Measurements from ENCODE around the gene BSN.

Gene BSN

GRCh38 chr3:49704629-49705028 lies 150.4 kb downstream of the BSN start:
- Histone ChIP-seq H3K9me3 (ENCODE audit: control insufficient read depth, low read length) (no peaks in the 10 kb centered on the region), H3K18ac (ENCODE audit: low read depth in 1 of 2, low read length in 2 of 2) (no peak overlapping the region), H3K9ac (ENCODE audit: low read length) (no peak overlapping the region), H2AK5ac (ENCODE audit: low read length, severe bottlenecking) (no peak overlapping the region), H3K79me1 (replicated peaks; ENCODE audit: low read length, poor library complexity, severe bottlenecking) (peaks cover 2% of the 10 kb centered on the region), H2BK120ac (ENCODE audit: low read depth, low read length) (no peak overlapping the region), H3K4ac (ENCODE audit: low read depth in 1 of 2, low read length in 2 of 2) (no peak overlapping the region), H4K8ac (ENCODE audit: low read length) (no peak overlapping the region), H3K4me3 (ENCODE audit: insufficient read depth in 1 of 2, low read depth in 1 of 2, low read length in 2 of 2) (no peak overlapping the region), H2BK15ac (ENCODE audit: low read depth, poor library complexity, severe bottlenecking) (no peak overlapping the region), H3K27ac (ENCODE audit: low read length, poor library complexity, severe bottlenecking) (no peak overlapping the region), H3K27me3 (ENCODE audit: control insufficient read depth in 1 of 2, insufficient read depth in 1 of 2, low read length in 2 of 2) (no peaks in the 10 kb centered on the region), H3K36me3 (ENCODE audit: control insufficient read depth in 1 of 2, insufficient read depth in 2 of 2, low read depth in 1 of 2, low read length in 2 of 2) (peaks cover 54 to 73% of the 10 kb centered on the region in 2 experiments), H3K4me1 (ENCODE audit: control insufficient read depth, insufficient read depth, low read depth, low read length) (peaks cover 22% of the 10 kb centered on the region), H3K4me2 (ENCODE audit: low read length, poor library complexity, severe bottlenecking) (no peak overlapping the region), H2BK12ac (ENCODE audit: low read length in 2 of 2) (no peak overlapping the region), H3K23ac (ENCODE audit: low read length in 2 of 2) (no peak overlapping the region), H3K14ac (ENCODE audit: low read length in 2 of 2) (no peak overlapping the region), H4K91ac (ENCODE audit: low read length) (no peak overlapping the region), H2AFZ (ENCODE audit: low read depth, low read length) (no peak overlapping the region), H2BK5ac (ENCODE audit: low read depth, low read length, poor library complexity, severe bottlenecking) (no peak overlapping the region)
- DNase-seq, result no peak
- 95% methylated on average over 8 of the region's 8 CpGs for WGBS

- H4K91ac ChIP-seq (ENCODE audit: low read length), result peak overlapping the region; percentile 43
- H3K9me3 ChIP-seq (ENCODE audit: control insufficient read depth, low read length), result no peaks in the 10 kb centered on the region
- H3K79me1 ChIP-seq (replicated peaks; ENCODE audit: low read length, poor library complexity, severe bottlenecking), result peaks cover 2% of the 10 kb centered on the region
- H3K27ac ChIP-seq (ENCODE audit: low read length, poor library complexity, severe bottlenecking), result no peak overlapping the region
- H3K27me3 ChIP-seq (ENCODE audit: control insufficient read depth in 1 of 2, insufficient read depth in 1 of 2, low read length in 2 of 2), result no peaks in the 10 kb centered on the region
- peaks cover 22% of the 10 kb centered on the region for H3K4me1 ChIP-seq (ENCODE audit: control insufficient read depth, insufficient read depth, low read depth, low read length)
- no peak overlapping the region for H2BK120ac ChIP-seq (ENCODE audit: low read depth, low read length)
- H3K4ac ChIP-seq (ENCODE audit: low read depth in 1 of 2, low read length in 2 of 2), result no peak overlapping the region
- no peak overlapping the region for H2BK15ac ChIP-seq (ENCODE audit: low read depth, poor library complexity, severe bottlenecking)
- no peak overlapping the region for H3K4me3 ChIP-seq (ENCODE audit: insufficient read depth in 1 of 2, low read depth in 1 of 2, low read length in 2 of 2)
- 96% methylated on average over 15 of the region's 17 CpGs for WGBS
- no peak overlapping the region for H4K8ac ChIP-seq (ENCODE audit: low read length)
- no peak overlapping the region for H2BK5ac ChIP-seq (ENCODE audit: low read depth, low read length, poor library complexity, severe bottlenecking)
- no peak overlapping the region for H3K4me2 ChIP-seq (ENCODE audit: low read length, poor library complexity, severe bottlenecking)
- no peak overlapping the region for H3K23ac ChIP-seq (ENCODE audit: low read length in 2 of 2)
- H3K14ac ChIP-seq (ENCODE audit: low read length in 2 of 2), result no peak overlapping the region
- H3K36me3 ChIP-seq (ENCODE audit: control insufficient read depth in 1 of 2, insufficient read depth in 2 of 2, low read depth in 1 of 2, low read length in 2 of 2), result peaks cover 46 to 65% of the 10 kb centered on the region in 2 experiments
- no peak overlapping the region for H3K9ac ChIP-seq (ENCODE audit: low read length)
- no peak overlapping the region for H2BK12ac ChIP-seq (ENCODE audit: low read length in 2 of 2)
- no peak overlapping the region for H2AK5ac ChIP-seq (ENCODE audit: low read length, severe bottlenecking)
- H2AFZ ChIP-seq (ENCODE audit: low read depth, low read length), result no peak overlapping the region
- DNase-seq, result no peak
- no peak overlapping the region for H3K18ac ChIP-seq (ENCODE audit: low read depth in 1 of 2, low read length in 2 of 2)
These were observed 151.2 kb downstream of the BSN start for GRCh38 chr3:49705390-49705960.

GRCh38 chr3:49706456-49707112 lies 152.3 kb downstream of the BSN start:
- Histone ChIP-seq H3K27me3 (ENCODE audit: control insufficient read depth in 1 of 2, insufficient read depth in 1 of 2, low read length in 2 of 2) (no peaks in the 10 kb centered on the region), H3K4me3 (ENCODE audit: insufficient read depth in 1 of 2, low read depth in 1 of 2, low read length in 2 of 2) (no peak overlapping the region), H3K4me1 (ENCODE audit: control insufficient read depth, insufficient read depth, low read depth, low read length) (peaks cover 22% of the 10 kb centered on the region), H3K18ac (ENCODE audit: low read depth in 1 of 2, low read length in 2 of 2) (no peak overlapping the region), H3K4ac (ENCODE audit: low read depth in 1 of 2, low read length in 2 of 2) (no peak overlapping the region), H2BK15ac (ENCODE audit: low read depth, poor library complexity, severe bottlenecking) (no peak overlapping the region), H3K9me3 (ENCODE audit: control insufficient read depth, low read length) (no peaks in the 10 kb centered on the region), H3K27ac (ENCODE audit: low read length, poor library complexity, severe bottlenecking) (no peak overlapping the region), H2BK12ac (ENCODE audit: low read length in 2 of 2) (no peak overlapping the region), H3K9ac (ENCODE audit: low read length) (no peak overlapping the region), H3K14ac (ENCODE audit: low read length in 2 of 2) (no peak overlapping the region), H2BK120ac (ENCODE audit: low read depth, low read length) (no peak overlapping the region), H3K23ac (ENCODE audit: low read length in 2 of 2) (no peak overlapping the region), H3K79me1 (replicated peaks; ENCODE audit: low read length, poor library complexity, severe bottlenecking) (peaks cover 1% of the 10 kb centered on the region), H4K8ac (ENCODE audit: low read length) (no peak overlapping the region), H4K91ac (ENCODE audit: low read length) (no peak overlapping the region), H2BK5ac (ENCODE audit: low read depth, low read length, poor library complexity, severe bottlenecking) (no peak overlapping the region), H2AFZ (ENCODE audit: low read depth, low read length) (no peak overlapping the region), H3K36me3 (ENCODE audit: control insufficient read depth in 1 of 2, insufficient read depth in 2 of 2, low read depth in 1 of 2, low read length in 2 of 2) (peaks cover 45 to 60% of the 10 kb centered on the region in 2 experiments), H2AK5ac (ENCODE audit: low read length, severe bottlenecking) (no peak overlapping the region), H3K4me2 (ENCODE audit: low read length, poor library complexity, severe bottlenecking) (no peak overlapping the region)
- no peak for DNase-seq
- 94% methylated on average over 9 of the region's 9 CpGs for WGBS

GRCh38 chr3:49707113-49707480 lies 152.8 kb downstream of the BSN start:
- H3K9ac ChIP-seq (ENCODE audit: low read length), result peak overlapping the region; percentile 28
- no peak overlapping the region for H2BK5ac ChIP-seq (ENCODE audit: low read depth, low read length, poor library complexity, severe bottlenecking)
- no peak overlapping the region for H2AFZ ChIP-seq (ENCODE audit: low read depth, low read length)
- no peak overlapping the region for H4K91ac ChIP-seq (ENCODE audit: low read length)
- no peak overlapping the region for H3K4me3 ChIP-seq (ENCODE audit: insufficient read depth in 1 of 2, low read depth in 1 of 2, low read length in 2 of 2)
- H3K4me1 ChIP-seq (ENCODE audit: control insufficient read depth, insufficient read depth, low read depth, low read length), result peaks cover 22% of the 10 kb centered on the region
- WGBS, result 85% methylated on average over 4 of the region's 4 CpGs
- no peaks in the 10 kb centered on the region for H3K9me3 ChIP-seq (ENCODE audit: control insufficient read depth, low read length)
- H3K4ac ChIP-seq (ENCODE audit: low read depth in 1 of 2, low read length in 2 of 2), result no peak overlapping the region
- no peaks in the 10 kb centered on the region for H3K27me3 ChIP-seq (ENCODE audit: control insufficient read depth in 1 of 2, insufficient read depth in 1 of 2, low read length in 2 of 2)
- no peak overlapping the region for H3K23ac ChIP-seq (ENCODE audit: low read length in 2 of 2)
- H2BK12ac ChIP-seq (ENCODE audit: low read length in 2 of 2), result no peak overlapping the region
- H2BK15ac ChIP-seq (ENCODE audit: low read depth, poor library complexity, severe bottlenecking), result no peak overlapping the region
- no peak overlapping the region for H3K27ac ChIP-seq (ENCODE audit: low read length, poor library complexity, severe bottlenecking)
- H3K18ac ChIP-seq (ENCODE audit: low read depth in 1 of 2, low read length in 2 of 2), result no peak overlapping the region
- H3K4me2 ChIP-seq (ENCODE audit: low read length, poor library complexity, severe bottlenecking), result no peak overlapping the region
- H2BK120ac ChIP-seq (ENCODE audit: low read depth, low read length), result no peak overlapping the region
- no peaks in the 10 kb centered on the region for H3K79me1 ChIP-seq (replicated peaks; ENCODE audit: low read length, poor library complexity, severe bottlenecking)
- H3K36me3 ChIP-seq (ENCODE audit: control insufficient read depth in 1 of 2, insufficient read depth in 2 of 2, low read depth in 1 of 2, low read length in 2 of 2), result peaks cover 41 to 55% of the 10 kb centered on the region in 2 experiments
- DNase-seq, result no peak
- no peak overlapping the region for H4K8ac ChIP-seq (ENCODE audit: low read length)
- H2AK5ac ChIP-seq (ENCODE audit: low read length, severe bottlenecking), result no peak overlapping the region
- no peak overlapping the region for H3K14ac ChIP-seq (ENCODE audit: low read length in 2 of 2)

Measured in mesenchymal stem cell (in vitro differentiated cells and primary cell).